Activated T-helper 1 cell treated with Interleukin-2 at 50 U/mL for 16 hours (primary cell): ENCODE data around the gene BRD7.

Experiments
- DNase-seq: peaks from one replicate; pipeline ENCODE4 v3.0.0-alpha.2; 2020; ENCODE audit warnings: low read depth

The BRD7 gene

DNA sequence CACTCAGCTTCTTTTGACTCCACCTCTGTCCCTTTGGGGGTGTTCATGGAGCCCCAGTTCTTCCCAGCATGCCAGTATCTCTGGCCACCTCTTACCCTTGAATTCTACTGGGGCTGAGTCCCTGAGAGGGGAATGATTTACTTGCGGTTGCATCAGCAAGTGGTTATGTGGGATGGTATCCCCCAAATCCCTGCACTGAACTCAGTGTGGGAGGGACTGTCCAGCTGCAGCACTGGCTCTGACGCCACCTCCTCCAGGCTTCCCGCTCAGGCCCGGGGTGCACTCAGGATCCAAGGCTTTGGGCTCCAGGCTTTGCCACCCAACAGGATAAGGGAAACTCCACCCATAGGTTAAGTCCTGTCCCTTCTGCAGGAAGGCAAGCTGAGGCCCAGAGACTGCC, 21.1 kb upstream of the BRD7 start:
- DNase-seq: no peak

- no peak for DNase-seq
These were observed 19.7 kb upstream of the BRD7 start for GRCh38 chr16:50388496-50388895.

- no peak for DNase-seq
These were observed 18.0 kb upstream of the BRD7 start for GRCh38 chr16:50386774-50387173.

DNA sequence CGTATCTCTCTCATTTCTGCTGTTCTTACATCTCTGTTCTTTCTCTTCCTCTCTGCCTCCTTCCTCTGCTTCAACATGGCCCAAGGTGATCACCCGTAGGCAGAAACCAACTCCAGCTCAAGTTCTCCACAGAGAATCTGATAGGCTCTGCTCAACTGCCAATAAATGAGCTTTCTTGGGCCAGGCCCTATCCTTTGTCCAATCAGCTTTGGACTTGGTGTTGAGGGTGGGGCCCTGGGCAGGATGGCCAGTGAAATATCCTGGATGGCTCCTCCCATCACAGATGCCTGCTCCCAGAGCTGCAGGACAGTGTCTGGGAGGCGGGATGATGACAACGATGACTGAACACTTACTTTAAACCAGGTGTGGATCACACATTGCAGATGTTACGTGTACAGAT, 17.4 kb upstream of the BRD7 start:
- DNase-seq: no peak

- no peak for DNase-seq
These were observed 15.8 kb upstream of the BRD7 start for GRCh38 chr16:50384500-50385135.

- no peak for DNase-seq
These were observed 13.1 kb upstream of the BRD7 start for GRCh38 chr16:50381679-50382440.

- DNase-seq: no peak
These were observed 9.6 kb upstream of the BRD7 start for GRCh38 chr16:50378417-50378816.

GRCh38 chr16:50377001-50377400, 8.2 kb upstream of the BRD7 start:
- no peak for DNase-seq

GRCh38 chr16:50373780-50374179, 5.0 kb upstream of the BRD7 start:
- DNase-seq: no peak

DNA sequence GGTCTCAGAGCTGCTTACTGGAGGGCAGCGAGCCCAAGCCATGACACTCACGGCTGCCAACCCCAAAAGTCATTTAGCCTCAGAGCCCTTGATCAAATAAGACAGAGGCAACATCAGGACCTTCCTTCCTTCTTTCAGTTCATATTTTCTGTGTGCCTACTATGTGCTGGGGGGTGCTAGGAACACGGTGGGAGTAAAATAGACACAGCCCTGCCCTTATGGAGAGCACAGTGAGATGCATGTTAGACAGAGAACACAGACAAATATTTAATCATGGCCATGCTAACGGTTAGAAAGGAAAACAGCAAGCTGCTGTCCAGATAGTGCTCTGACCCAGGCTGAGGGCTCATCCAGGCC, 4.5 kb upstream of the BRD7 start:
- no peak for DNase-seq

- no peak for DNase-seq
These were observed 4.0 kb upstream of the BRD7 start for GRCh38 chr16:50372611-50373344.

DNA sequence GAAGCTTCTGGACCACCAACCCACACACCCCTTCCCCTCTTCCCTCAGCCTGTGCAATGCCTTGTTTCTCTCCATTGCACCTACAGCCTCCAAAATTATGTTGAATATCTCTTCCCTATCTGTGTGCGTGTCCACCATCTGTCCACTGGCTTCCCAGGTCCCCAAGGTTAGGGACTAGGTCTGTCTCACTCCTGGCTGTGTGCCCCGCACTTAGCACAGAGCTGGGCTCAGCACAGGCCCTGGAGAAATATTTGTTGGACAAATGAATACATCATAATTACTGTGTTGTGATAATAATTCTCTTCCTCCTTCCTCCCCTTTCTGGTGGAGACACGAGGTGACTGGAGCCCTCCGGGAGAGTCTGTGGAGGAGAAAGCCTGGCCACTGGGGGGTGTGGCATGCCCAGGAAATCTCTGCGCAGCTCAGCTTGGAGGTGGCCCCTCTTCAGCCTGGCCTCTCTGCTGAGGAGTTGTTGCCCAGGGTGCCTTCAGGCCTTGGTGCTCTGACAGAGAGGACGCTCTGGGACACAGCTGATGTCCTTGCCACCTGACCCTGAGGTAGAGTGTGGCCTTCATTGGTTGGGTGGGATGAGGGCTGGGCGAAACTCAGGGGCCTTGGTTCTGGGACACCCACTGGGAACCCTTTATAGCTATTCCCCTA, 3.3 kb upstream of the BRD7 start:
- no peak for DNase-seq

DNA sequence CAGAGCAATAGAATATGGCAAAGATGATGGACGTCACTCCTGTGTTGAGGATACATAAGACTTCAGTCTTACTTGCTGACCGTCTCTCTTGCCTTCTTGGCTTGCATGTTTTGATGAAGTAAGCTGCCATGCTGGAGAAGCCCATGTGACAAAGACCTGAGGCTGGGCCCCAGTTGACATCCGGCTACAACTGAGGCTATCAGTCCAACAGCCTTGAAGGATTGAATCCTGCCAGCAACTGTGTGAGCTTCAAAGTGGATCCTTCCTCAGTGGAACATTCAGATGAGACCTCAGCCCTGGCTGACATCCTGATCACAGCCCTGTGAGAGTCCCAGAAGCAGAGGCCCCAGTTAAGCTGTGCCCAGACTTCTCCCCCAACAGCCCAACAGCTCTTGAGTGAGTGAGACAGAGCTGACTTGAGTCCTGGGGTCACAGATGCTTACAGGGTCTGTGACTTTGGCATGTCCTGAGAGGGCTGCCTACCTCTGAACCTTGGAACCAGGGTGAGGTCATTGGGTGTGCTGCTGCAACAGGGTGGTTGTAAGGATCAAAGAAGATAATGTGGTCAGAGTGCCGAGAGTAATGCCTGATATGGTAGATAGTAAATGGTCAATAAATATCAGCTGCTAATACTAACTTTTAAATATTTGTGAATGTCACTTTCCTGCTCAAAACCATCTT, 2.4 kb upstream of the BRD7 start:
- no peak for DNase-seq

GRCh38 chr16:50369133-50369804, 481 bp upstream of the BRD7 start:
- DNase-seq: no peak

GRCh38 chr16:50367777-50368409, 895 bp downstream of the BRD7 start:
- DNase-seq: no peak

DNA sequence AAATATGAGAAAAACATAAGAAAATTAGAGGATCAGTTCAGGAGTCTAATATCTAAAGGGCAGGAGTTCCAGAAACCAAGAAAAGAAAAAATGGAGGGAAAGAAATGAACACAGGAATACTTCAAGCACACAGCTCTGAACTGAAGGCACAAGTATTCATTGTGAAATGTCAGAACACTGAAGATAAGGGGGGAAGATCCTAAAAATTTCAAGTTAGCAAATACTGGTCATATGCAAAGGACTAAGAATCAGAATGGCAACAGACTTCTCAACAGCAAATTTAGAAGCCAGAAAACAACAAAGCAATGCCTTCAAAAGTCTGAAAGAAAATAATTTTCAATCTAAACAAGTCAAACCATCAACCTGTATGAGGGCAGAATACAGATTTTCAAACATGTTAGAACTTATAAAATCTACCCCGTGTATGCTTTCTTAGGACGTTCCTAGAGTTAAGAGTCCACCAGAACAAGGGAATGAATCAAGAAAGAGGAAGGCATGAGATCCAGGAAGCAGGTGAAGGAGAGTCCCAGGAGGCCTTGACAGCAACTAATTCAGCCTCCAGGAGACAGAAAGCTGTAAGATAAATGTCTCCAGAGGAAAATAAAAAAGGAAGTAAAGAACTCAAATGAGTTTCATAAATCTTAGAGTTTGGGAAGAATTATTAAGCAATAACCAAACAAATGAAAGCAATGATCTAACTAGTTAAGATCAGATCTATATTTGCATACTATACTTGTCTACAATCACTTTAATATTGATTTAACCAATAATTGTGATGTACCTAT, 2.8 kb downstream of the BRD7 start:
- no peak for DNase-seq

DNA sequence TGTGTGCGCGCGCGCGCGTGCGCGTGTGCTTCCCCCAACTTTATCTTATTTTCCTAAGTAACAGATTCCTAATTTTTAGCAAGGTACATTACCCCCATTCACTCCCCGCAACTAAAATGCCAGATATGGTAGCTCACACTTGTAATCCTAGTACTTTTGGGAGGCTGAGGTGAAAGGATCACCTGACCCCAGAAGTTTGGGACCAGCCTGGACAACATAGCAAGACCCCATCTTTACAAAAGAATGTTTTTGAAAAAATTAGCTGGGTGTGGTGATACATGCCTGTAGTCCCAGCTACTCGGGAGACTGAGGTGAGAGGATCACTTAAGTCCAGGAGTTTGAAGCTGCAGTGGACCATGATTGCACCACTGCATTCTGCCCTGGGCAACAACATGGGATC, 5.1 kb downstream of the BRD7 start:
- DNase-seq: no peak

GRCh38 chr16:50360779-50361178, 8.0 kb downstream of the BRD7 start:
- no peak for DNase-seq

DNA sequence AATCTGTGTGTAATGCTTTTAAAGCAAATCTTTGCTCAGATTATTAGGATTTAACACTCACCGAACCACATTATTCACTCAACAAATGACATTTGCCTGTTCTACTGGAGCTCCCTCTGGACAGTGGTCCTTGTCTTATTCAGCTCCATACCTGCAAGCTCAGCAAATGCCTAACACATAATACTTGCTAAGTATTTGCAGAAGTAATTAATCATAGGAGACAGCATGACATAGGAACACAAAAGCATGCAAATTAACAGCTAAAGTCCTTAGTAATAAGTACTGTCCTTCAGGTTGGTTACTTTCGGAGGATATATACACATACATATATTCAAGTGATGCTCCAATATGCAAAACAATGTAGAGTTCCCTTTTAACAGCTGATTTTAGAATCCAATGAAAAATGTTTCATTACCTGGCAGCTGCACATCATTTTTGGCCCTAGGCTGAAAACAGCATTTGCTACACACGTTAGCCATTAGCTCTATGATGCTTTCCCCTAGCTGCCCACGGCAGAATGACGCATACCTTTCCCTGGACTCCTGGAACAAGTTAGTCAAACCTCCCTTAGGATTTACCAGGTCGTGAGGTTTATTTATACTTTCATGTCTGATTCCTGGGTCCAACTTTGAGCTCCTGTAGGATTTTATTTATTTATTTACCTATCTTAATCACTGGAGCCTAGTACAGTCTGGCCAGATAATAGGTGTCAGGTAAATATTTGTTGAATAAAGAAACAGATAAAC, 8.6 kb downstream of the BRD7 start:
- DNase-seq: no peak

GRCh38 chr16:50359626-50360025, 9.2 kb downstream of the BRD7 start:
- no peak for DNase-seq
